Karpas-422 (cell line): ENCODE measurements around the gene SPDYE2. TPM values are rescaled to one million over a fixed set of nuclear protein-coding genes. Genes with fewer than 3 reads are reported as not detected.
"Not testable (repeated sequence)": the region's sequence is repeated elsewhere in the genome, so short reads cannot be mapped to it uniquely, and the experiment has no call there.

ENCODE experiments used
- DNase-seq: peaks from one replicate; pipeline ENCODE4 v3.0.0-alpha.2; 2015
- H2AFZ ChIP-seq: fragments of 200-600 bp; sonication (generic); 2 replicates; pipeline ENCODE4 v1.6.1; 2014; ENCODE audit warnings: antibody characterized with exemption, low read length, mixed read lengths
- H3K27ac ChIP-seq: fragments of 200-600 bp; sonication (generic); 2 replicates; pipeline ENCODE4 v1.5.1; 2014; ENCODE audit warnings: mild to moderate bottlenecking, low read length, moderate library complexity
- H3K27me3 ChIP-seq: fragments of 200-600 bp; sonication (generic); 2 replicates; pipeline ENCODE4 v1.6.1; 2014; ENCODE audit warnings: low read length, mixed read lengths
- H3K36me3 ChIP-seq: fragments of 200-600 bp; sonication (generic); 2 replicates; pipeline ENCODE4 v1.6.1; 2014; ENCODE audit warnings: low read length, mixed read lengths; ENCODE audit not compliant: insufficient read depth
- H3K4me1 ChIP-seq: fragments of 200-600 bp; sonication (generic); 2 replicates; pipeline ENCODE4 v1.6.1; 2014; ENCODE audit warnings: mild to moderate bottlenecking, low read length, mixed read lengths
- H3K4me2 ChIP-seq: fragments of 200-600 bp; sonication (generic); 2 replicates; pipeline ENCODE4 v1.6.1; 2014; ENCODE audit warnings: low read length, low read depth, mild to moderate bottlenecking; ENCODE audit not compliant: poor library complexity, severe bottlenecking
- H3K4me3 ChIP-seq: fragments of 200-600 bp; sonication (generic); 2 replicates; pipeline ENCODE4 v1.5.1; 2014; ENCODE audit warnings: mild to moderate bottlenecking, antibody characterized with exemption, low read length, mixed read lengths
- H3K79me2 ChIP-seq: fragments of 200-600 bp; sonication (generic); 2 replicates; pipeline ENCODE4 v1.6.1; 2014; ENCODE audit warnings: mild to moderate bottlenecking, low read length, mixed read lengths
- H3K9ac ChIP-seq: fragments of 200-600 bp; sonication (generic); 2 replicates; pipeline ENCODE4 v1.6.0; 2014; ENCODE audit warnings: low read length
- H3K9me2 ChIP-seq: fragments of 200-600 bp; sonication (generic), shearing (Covaris generic); replicated peaks from 2 replicates; pipeline ENCODE4 v1.6.0; 2014; ENCODE audit warnings: mild to moderate bottlenecking, low read length, moderate library complexity; ENCODE audit not compliant: insufficient read depth
- H3K9me3 ChIP-seq: fragments of 300-700, 200-600 bp; sonication (generic); 2 replicates; pipeline ENCODE4 v1.6.1; 2014; ENCODE audit warnings: low read length, mixed read lengths
- H4K20me1 ChIP-seq: fragments of 200-600 bp; sonication (generic); 2 replicates; pipeline ENCODE4 v1.6.1; 2014; ENCODE audit warnings: mild to moderate bottlenecking, antibody characterized with exemption, low read length, low read depth; ENCODE audit not compliant: insufficient read depth
- total RNA-seq: library from RNA; depleted of rRNA; stranded (reverse); fragments of >200 nt; shearing (Covaris generic); gene quantifications from 2 replicates; pipeline ENCODE4 v1.2.3, GENCODE V29; 2014; ENCODE audit warnings: low replicate concordance

The SPDYE2 gene
- total RNA-seq, 1 experiment from 2014 or later = not detected

DNA sequence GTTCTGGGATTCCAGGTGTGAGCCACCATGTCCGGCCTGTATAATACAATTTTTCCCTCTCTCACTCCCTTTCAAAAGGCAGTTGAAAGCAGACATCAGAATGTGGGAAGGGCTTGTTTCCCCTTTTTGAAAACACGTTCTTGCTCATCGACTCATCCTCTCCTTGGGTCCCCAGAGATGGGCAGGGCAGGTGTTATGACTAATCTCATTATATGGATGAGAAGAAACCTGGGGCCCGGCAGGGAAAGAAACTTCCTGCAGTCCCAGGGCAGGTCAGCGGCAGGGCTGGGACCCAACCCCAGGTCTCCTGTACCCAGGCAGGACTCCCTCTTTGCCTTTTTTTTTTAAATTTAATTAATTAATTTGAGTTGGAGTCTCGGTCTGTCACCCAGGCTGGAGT, 4.7 kb upstream of the SPDYE2 start:
- H3K36me3 ChIP-seq, H2AFZ ChIP-seq, H4K20me1 ChIP-seq, H3K4me1 ChIP-seq, H3K79me2 ChIP-seq, H3K27ac ChIP-seq, H3K27me3 ChIP-seq, H3K4me2 ChIP-seq, H3K9ac ChIP-seq, H3K9me3 ChIP-seq, H3K9me2 ChIP-seq, H3K4me3 ChIP-seq, DNase-seq: not testable (repeated sequence)

DNA sequence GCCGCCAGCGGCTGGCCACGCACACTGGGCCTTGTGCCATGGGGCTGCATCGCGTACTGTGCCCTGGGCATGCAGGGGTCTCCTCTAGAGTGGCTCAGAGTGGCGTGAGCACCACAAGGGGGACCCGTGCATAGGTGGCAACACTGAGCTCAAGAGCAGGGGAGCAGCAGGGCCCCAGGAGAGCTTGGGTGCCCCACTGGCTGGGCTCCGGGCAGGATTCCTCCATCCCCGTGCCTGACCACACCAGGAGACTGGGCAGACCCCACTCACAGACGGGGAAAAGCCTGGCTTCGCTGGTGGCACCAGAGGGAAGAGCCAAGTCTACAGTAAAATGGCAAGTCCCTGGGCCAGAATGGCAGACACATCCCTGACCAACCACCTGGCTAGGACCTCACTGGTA, 17.6 kb downstream of the SPDYE2 start:
- not testable (repeated sequence) for H3K36me3 ChIP-seq, H3K4me2 ChIP-seq, H4K20me1 ChIP-seq, H3K4me3 ChIP-seq, H3K79me2 ChIP-seq, H3K9ac ChIP-seq, H3K9me3 ChIP-seq, DNase-seq, H3K4me1 ChIP-seq, H3K27me3 ChIP-seq, H3K27ac ChIP-seq, H3K9me2 ChIP-seq, H2AFZ ChIP-seq

DNA sequence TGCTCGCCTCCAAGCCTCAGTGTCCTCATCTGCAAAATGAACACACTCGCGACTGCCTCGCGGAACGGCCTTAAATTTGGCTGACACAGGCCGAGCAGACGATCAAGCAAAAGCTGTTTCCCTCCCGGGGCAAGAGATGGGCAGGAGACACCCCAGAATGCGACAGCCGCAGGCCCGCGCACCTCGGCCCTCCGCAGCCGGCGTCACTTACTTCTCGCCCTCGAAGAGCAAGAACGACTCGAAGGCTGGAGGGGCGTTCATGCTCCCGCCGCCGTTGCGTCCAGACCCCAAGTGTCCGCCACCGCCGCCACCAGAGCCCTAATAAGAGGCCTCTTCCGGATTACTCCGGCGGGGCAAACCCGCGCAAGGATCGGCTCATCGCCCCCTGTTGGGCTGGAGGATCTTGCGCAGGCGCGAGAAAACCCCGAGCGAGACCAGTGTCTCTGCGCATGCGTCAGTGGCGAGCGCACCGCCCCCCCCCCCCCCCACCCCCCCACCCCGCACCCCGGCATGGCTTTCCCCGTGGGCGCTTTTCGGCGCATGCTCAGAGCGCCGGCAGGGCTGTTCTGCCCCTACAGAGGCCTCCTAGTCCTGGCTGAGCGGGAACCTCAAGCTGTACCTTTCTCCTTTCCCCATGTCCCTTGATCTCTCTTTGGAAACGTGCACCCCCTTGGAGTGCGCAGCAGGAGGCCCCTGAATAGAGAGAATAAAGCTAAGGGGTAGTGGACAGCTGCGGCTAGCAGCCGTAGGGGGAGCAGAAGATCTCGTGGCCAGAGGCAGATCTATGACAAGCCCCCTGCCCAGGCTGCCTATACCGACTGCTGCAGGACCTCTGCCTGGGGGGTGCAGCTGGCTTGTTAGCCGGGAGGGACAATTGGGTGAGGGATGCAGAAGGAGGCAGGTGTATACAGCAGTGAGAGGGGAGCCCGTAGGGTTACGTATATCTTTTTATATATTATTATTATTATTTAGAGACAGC, 21.5 kb downstream of the SPDYE2 start, which contains the start of gene POLR2J3:
Gene POLR2J3, minus strand, starts transcription at position 323 of the 979 bp plus-strand sequence. Its CDS starts 62 bp downstream, at position 261.
- H3K27me3 ChIP-seq, H3K9me3 ChIP-seq, H4K20me1 ChIP-seq, H3K36me3 ChIP-seq, H3K79me2 ChIP-seq, H3K9me2 ChIP-seq, H3K4me1 ChIP-seq: not testable (repeated sequence)
- DNase-seq = peak; percentile 100
- H3K4me3 ChIP-seq = peak within 1 kb of the TSS; percentile 81
- peak within 1 kb of the TSS; percentile 64; the same call in 1 of the 2 replicates for H3K27ac ChIP-seq
- H2AFZ ChIP-seq = 0 out of 2 replicates have a peak within 1 kb of the TSS, but pooled peaks have one; percentile 84
- H3K9ac ChIP-seq = peak within 1 kb of the TSS; percentile 85
- H3K4me2 ChIP-seq = peak within 1 kb of the TSS; percentile 73

- DNase-seq, H3K4me3 ChIP-seq, H3K9me3 ChIP-seq, H3K4me1 ChIP-seq, H3K27me3 ChIP-seq, H3K4me2 ChIP-seq, H3K27ac ChIP-seq, H2AFZ ChIP-seq, H4K20me1 ChIP-seq, H3K36me3 ChIP-seq, H3K9me2 ChIP-seq, H3K79me2 ChIP-seq, H3K9ac ChIP-seq: not testable (repeated sequence)
These were observed 23.6 kb downstream of the SPDYE2 start for GRCh38 chr7:102574607-102575006.

GRCh38 chr7:102576363-102576762, 25.3 kb downstream of the SPDYE2 start:
- H3K36me3 ChIP-seq, H3K27ac ChIP-seq, H2AFZ ChIP-seq, H3K9ac ChIP-seq, H4K20me1 ChIP-seq, H3K4me3 ChIP-seq, H3K4me1 ChIP-seq, DNase-seq, H3K4me2 ChIP-seq, H3K27me3 ChIP-seq, H3K9me2 ChIP-seq, H3K79me2 ChIP-seq, H3K9me3 ChIP-seq: not testable (repeated sequence)

- H3K9me3 ChIP-seq, H2AFZ ChIP-seq, H3K9me2 ChIP-seq, DNase-seq, H4K20me1 ChIP-seq, H3K9ac ChIP-seq, H3K4me3 ChIP-seq, H3K27me3 ChIP-seq, H3K27ac ChIP-seq, H3K36me3 ChIP-seq, H3K4me2 ChIP-seq, H3K79me2 ChIP-seq, H3K4me1 ChIP-seq: not testable (repeated sequence)
These were observed 26.6 kb downstream of the SPDYE2 start for GRCh38 chr7:102577315-102578240.

DNA sequence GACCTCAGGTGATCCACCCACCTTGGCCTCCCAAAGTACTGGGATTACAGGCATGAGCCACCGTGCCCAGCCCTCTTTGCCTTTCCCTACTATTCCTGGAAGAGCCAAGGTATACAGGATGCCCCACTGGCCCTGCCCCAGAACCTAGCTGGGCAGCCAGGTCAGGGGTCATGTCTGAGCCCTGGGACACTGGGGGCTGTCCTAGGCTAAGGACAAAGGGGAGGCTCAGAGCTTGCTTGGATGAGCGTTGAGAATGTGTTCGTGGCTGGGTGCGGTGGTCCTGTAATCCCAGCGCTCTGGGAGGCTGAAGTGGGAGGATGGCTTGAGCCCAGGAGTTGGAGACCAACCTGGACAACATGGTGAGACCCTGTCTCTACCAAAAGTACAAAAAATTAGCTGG, 27.5 kb downstream of the SPDYE2 start:
- not testable (repeated sequence) for DNase-seq, H4K20me1 ChIP-seq, H3K9me2 ChIP-seq, H3K79me2 ChIP-seq, H3K36me3 ChIP-seq, H2AFZ ChIP-seq, H3K27ac ChIP-seq, H3K27me3 ChIP-seq, H3K4me3 ChIP-seq, H3K4me1 ChIP-seq, H3K9ac ChIP-seq, H3K9me3 ChIP-seq, H3K4me2 ChIP-seq

DNA sequence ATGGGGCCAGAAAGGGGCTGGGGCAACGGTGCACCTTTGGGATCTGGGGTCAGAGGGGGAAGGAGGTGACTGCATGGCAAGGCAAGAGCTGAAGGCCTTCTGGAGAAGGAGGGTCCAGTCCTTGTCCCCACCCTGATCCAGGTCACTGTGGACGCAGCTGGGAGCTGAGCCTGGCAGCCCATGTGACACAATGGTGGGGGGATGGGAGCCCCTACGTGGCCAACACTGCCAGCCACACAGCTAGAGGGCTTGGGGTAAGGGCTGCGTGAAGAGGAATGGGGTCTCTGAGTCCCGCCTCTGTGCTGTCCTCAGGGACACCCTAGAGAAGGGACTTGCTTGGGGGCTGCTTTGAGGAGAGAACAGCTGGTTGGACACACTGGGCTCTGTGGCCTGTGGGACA, 30.7 kb downstream of the SPDYE2 start:
- not testable (repeated sequence) for H3K27ac ChIP-seq, H3K9me2 ChIP-seq, H3K36me3 ChIP-seq, H3K79me2 ChIP-seq, H3K9me3 ChIP-seq, H4K20me1 ChIP-seq, H3K27me3 ChIP-seq, H3K4me3 ChIP-seq, H3K4me2 ChIP-seq, H3K9ac ChIP-seq, DNase-seq, H3K4me1 ChIP-seq, H2AFZ ChIP-seq
